Central memory CD8-positive, alpha-beta T cell (primary cell): ENCODE data around the gene NONO.

Source experiments
- ATAC-seq: fragments of 150-1000 bp; cut with Tn5 transposase; replicated peaks from 2 replicates; pipeline ENCODE4 v1.10.0; 2022; ENCODE audit warnings: mild to moderate bottlenecking, moderate FRiP score, moderate number of reproducible peaks; ENCODE audit not compliant: poor library complexity, severe bottlenecking; ENCODE audit errors: extremely low read depth
- DNase-seq, 2 donors: peaks; one replicate each; pipeline ENCODE4 v3.0.0; 2021; ENCODE audit warnings: low spot score in 2 of 2
- H3K27ac Mint-ChIP-seq: one replicate; pipeline ENCODE4 v1.8.0; 2022; ENCODE audit warnings: low read depth, mild to moderate bottlenecking, moderate library complexity, mixed read lengths
- H3K27me3 Mint-ChIP-seq: one replicate; pipeline ENCODE4 v1.8.0; 2022; ENCODE audit warnings: mixed read lengths
- H3K36me3 Mint-ChIP-seq: one replicate; pipeline ENCODE4 v1.8.0; 2022; ENCODE audit warnings: mild to moderate bottlenecking, moderate library complexity, mixed read lengths; ENCODE audit not compliant: insufficient read depth
- H3K4me1 Mint-ChIP-seq: one replicate; pipeline ENCODE4 v1.8.0; 2022; ENCODE audit warnings: mixed read lengths
- H3K4me3 Mint-ChIP-seq: one replicate; pipeline ENCODE4 v1.8.0; 2022; ENCODE audit warnings: mild to moderate bottlenecking, moderate library complexity, mixed read lengths
- H3K9me3 Mint-ChIP-seq: one replicate; pipeline ENCODE4 v1.8.0; 2022; ENCODE audit warnings: mixed read lengths

Gene NONO

GRCh38 chrX:71283403-71284143 is at the start of gene NONO:
NONO (plus strand) TSS chrX:71283635; CDS start chrX:71290638, 7,003 bp downstream.
- H3K27me3 Mint-ChIP-seq: no peaks in the 10 kb centered on the region
- H3K9me3 Mint-ChIP-seq: no peaks in the 10 kb centered on the region
- peak within 1 kb of the TSS; percentile 100 for H3K27ac Mint-ChIP-seq
- ATAC-seq (peak; percentile 88), DNase-seq (peak; percentile 57 to 83)
- peak within 1 kb of the TSS; percentile 95 for H3K4me3 Mint-ChIP-seq
- H3K36me3 Mint-ChIP-seq: peaks cover 15% of the 10 kb centered on the region
- peaks cover 5% of the 10 kb centered on the region for H3K4me1 Mint-ChIP-seq

DNA sequence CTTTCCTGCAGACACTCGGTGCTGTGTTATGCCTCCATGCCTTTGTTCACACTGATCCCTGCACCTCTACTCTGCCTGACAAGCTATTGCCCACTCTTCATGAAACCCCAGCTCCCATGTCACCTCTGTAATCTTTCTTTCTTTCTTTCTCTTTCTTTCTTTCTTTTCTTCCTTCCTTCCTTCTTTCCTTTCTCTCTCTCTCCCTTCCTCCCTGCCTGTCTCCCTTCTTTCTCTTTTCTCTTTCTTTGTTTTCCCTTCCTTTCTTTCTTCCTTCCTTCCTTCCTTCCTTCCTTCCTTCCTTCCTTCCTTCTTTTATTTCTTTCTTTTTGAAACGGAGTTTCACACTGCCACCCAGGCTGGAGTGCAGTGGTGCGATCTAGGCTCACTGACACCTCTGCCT is 48.0 kb upstream of the NONO start:
- no peak for DNase-seq
- ATAC-seq: no peak
- Mint-ChIP-seq H3K36me3 (peaks cover 4% of the 10 kb centered on the region), H3K27me3 (no peaks in the 10 kb centered on the region), H3K27ac (no peak overlapping the region), H3K4me1 (no peaks in the 10 kb centered on the region), H3K4me3 (no peak overlapping the region), H3K9me3 (no peaks in the 10 kb centered on the region)

GRCh38 chrX:71236836-71237235 is 46.6 kb upstream of the NONO start:
- DNase-seq: no peak
- H3K27me3 Mint-ChIP-seq: no peaks in the 10 kb centered on the region
- no peak overlapping the region for H3K4me3 Mint-ChIP-seq
- peaks cover 8% of the 10 kb centered on the region for H3K36me3 Mint-ChIP-seq
- no peak for ATAC-seq
- no peak overlapping the region for H3K27ac Mint-ChIP-seq
- no peaks in the 10 kb centered on the region for H3K9me3 Mint-ChIP-seq
- H3K4me1 Mint-ChIP-seq: no peaks in the 10 kb centered on the region

DNA sequence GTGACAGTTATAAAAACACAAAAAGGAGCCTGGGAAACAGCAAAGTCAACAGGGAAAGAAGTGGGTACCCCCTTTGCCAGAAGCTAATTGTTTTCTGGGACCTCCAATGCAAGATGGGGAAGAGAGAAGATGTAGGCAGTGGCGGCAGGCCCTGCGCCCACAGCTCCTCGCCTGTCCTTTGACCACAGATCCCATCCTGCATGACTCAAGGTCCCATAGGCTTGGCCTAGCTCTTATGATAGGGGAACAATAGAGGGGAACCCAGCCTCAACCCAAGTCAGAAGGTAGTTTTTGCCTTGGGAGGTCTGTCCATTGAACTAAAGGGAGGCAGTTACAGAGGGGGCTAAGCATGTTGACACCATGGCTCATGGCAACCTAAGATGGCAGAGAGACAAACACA is 43.7 kb upstream of the NONO start:
- no peak overlapping the region for H3K27ac Mint-ChIP-seq
- no peaks in the 10 kb centered on the region for H3K27me3 Mint-ChIP-seq
- peaks cover 15% of the 10 kb centered on the region for H3K36me3 Mint-ChIP-seq
- H3K9me3 Mint-ChIP-seq: no peaks in the 10 kb centered on the region
- H3K4me1 Mint-ChIP-seq: no peaks in the 10 kb centered on the region
- DNase-seq (no peak), ATAC-seq (no peak)
- no peak overlapping the region for H3K4me3 Mint-ChIP-seq

DNA sequence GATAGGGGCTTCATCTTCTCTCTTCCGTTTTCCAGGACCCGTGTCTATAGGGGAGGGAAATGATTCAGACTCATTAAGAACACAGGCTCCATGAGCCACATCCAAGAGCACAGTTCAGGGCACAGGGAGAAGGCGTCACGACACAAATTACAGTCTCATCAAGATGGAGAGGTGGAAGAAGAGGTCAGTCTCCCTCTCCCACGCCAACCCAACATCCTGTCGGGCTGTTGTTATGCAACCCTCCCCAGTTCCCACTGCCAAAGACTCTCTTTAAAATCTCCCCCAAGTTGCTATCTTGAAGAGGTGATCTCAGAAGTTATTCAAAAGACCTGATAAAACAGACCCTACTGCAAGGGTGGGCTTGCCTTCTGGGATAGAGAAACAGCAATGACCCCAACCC is 42.1 kb upstream of the NONO start:
- H3K36me3 Mint-ChIP-seq: peaks cover 23% of the 10 kb centered on the region
- no peaks in the 10 kb centered on the region for H3K27me3 Mint-ChIP-seq
- DNase-seq: no peak
- H3K4me3 Mint-ChIP-seq: no peak overlapping the region
- ATAC-seq: no peak
- no peaks in the 10 kb centered on the region for H3K9me3 Mint-ChIP-seq
- H3K27ac Mint-ChIP-seq: no peak overlapping the region
- no peaks in the 10 kb centered on the region for H3K4me1 Mint-ChIP-seq

GRCh38 chrX:71244359-71245128 is 38.9 kb upstream of the NONO start:
- Mint-ChIP-seq H3K4me1 (no peaks in the 10 kb centered on the region), H3K27ac (no peak overlapping the region), H3K27me3 (no peaks in the 10 kb centered on the region), H3K9me3 (no peaks in the 10 kb centered on the region), H3K4me3 (no peak overlapping the region), H3K36me3 (peaks cover 27% of the 10 kb centered on the region)
- DNase-seq (no peak), ATAC-seq (no peak)

- Mint-ChIP-seq H3K4me3 (no peak overlapping the region), H3K4me1 (no peaks in the 10 kb centered on the region), H3K9me3 (no peaks in the 10 kb centered on the region), H3K27me3 (no peaks in the 10 kb centered on the region), H3K36me3 (peaks cover 26% of the 10 kb centered on the region), H3K27ac (no peak overlapping the region)
- ATAC-seq (no peak), DNase-seq (no peak)
Observed at GRCh38 chrX:71245159-71245558, 38.3 kb upstream of the NONO start.

GRCh38 chrX:71250841-71251240 is 32.6 kb upstream of the NONO start:
- Mint-ChIP-seq H3K9me3 (no peaks in the 10 kb centered on the region), H3K27ac (no peak overlapping the region), H3K4me1 (peaks cover 11% of the 10 kb centered on the region), H3K27me3 (no peaks in the 10 kb centered on the region), H3K36me3 (peaks cover 19% of the 10 kb centered on the region), H3K4me3 (no peak overlapping the region)
- ATAC-seq: no peak
- no peak for DNase-seq

GRCh38 chrX:71251466-71251973 is 31.9 kb upstream of the NONO start:
- Mint-ChIP-seq H3K9me3 (no peaks in the 10 kb centered on the region), H3K27ac (no peak overlapping the region), H3K27me3 (no peaks in the 10 kb centered on the region), H3K36me3 (peaks cover 18% of the 10 kb centered on the region), H3K4me1 (peaks cover 13% of the 10 kb centered on the region), H3K4me3 (no peak overlapping the region)
- DNase-seq: no peak
- no peak for ATAC-seq

- H3K27ac Mint-ChIP-seq: no peak overlapping the region
- H3K9me3 Mint-ChIP-seq: no peaks in the 10 kb centered on the region
- DNase-seq (no peak), ATAC-seq (no peak)
- H3K4me3 Mint-ChIP-seq: peak overlapping the region; percentile 13
- H3K27me3 Mint-ChIP-seq: no peaks in the 10 kb centered on the region
- H3K4me1 Mint-ChIP-seq: peaks cover 13% of the 10 kb centered on the region
- H3K36me3 Mint-ChIP-seq: peaks cover 16% of the 10 kb centered on the region
Observed at GRCh38 chrX:71252221-71252620, 31.2 kb upstream of the NONO start.

GRCh38 chrX:71253253-71254091 is 30.0 kb upstream of the NONO start:
- Mint-ChIP-seq H3K36me3 (peaks cover 16% of the 10 kb centered on the region), H3K4me1 (peaks cover 13% of the 10 kb centered on the region), H3K27ac (peak overlapping the region; percentile 96), H3K9me3 (no peaks in the 10 kb centered on the region), H3K27me3 (no peaks in the 10 kb centered on the region), H3K4me3 (peak overlapping the region; percentile 81)
- ATAC-seq (no peak), DNase-seq (peak in 1 of 2 donors; percentile 13)
